CD4-positive, alpha-beta T cell treated with Interleukin-17A for 1 hour (primary cell): Measurements from ENCODE around the gene PPIL3.

Experiments used
- DNase-seq: peaks from one replicate; pipeline ENCODE4 v3.0.0-alpha.2; 2020

PPIL3 gene

DNA sequence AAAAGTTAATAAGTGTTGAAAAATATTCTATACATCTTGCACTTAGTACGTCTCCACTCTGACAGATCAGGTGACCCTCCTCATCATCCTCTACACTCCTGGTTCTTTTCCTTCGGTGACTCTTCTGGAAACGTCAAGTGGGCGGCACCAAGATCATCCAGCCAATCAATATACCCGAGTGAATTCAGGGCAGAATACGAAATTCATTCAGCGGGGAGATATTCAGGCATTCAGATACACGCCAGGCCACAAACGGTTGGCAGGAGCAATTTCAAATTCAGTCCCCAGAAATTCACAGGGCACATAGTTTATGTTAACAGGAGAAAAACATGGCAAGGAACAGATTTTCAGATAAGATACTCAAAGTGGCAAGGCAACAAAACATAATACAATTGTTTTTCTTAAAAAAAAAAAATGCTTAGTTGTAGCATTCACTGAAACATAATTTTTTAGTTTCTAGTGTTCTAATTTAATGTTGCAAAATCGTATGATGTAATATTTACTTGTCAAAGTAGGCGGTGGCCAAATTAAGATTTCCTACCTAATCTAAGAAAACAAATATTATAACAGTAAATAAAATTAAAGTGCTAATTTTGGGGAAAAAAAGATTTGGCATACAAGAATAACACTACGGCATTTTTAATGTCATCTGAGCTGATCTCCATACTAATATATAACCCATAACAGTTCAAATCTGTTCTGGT, 28.6 kb downstream of the PPIL3 start:
- DNase-seq: peak; percentile 56

DNA sequence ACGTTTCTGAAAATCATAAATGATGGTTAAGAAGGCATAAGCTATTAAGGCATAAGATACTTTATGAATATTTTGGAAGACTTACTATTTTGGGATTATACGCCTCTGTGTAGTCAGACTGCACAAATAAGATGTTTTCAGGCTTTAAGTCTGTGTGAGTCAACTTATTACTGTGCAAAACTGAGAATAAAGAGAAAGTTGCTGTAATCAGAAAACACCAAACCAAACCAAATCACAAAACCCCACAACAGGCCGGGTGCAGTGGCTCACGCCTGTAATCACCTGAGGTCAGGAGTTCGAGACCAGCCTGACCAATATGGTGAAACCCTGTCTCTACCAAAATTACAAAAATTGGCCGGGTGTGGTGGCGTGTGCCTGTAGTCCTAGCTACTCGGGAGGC, 32.1 kb downstream of the PPIL3 start:
- no peak for DNase-seq

DNA sequence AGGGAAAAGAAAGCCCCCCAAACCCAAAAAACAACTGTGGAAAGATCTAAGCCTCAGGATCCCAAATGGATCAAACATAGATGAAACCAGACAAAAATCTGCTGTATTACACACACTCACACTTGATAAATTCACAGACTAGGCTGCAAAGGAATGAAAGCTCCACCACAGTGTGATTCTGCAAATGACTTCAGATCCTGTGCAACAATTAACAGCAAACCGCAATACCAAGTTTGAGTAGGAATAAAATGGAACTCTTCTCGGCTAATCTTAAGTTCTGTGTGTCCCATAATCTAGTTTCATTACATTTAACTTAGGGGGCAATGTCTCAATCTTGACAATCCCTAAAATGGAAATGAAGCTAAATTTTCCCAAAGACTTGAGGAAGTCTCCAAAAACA, 36.3 kb downstream of the PPIL3 start:
- DNase-seq: no peak

DNA sequence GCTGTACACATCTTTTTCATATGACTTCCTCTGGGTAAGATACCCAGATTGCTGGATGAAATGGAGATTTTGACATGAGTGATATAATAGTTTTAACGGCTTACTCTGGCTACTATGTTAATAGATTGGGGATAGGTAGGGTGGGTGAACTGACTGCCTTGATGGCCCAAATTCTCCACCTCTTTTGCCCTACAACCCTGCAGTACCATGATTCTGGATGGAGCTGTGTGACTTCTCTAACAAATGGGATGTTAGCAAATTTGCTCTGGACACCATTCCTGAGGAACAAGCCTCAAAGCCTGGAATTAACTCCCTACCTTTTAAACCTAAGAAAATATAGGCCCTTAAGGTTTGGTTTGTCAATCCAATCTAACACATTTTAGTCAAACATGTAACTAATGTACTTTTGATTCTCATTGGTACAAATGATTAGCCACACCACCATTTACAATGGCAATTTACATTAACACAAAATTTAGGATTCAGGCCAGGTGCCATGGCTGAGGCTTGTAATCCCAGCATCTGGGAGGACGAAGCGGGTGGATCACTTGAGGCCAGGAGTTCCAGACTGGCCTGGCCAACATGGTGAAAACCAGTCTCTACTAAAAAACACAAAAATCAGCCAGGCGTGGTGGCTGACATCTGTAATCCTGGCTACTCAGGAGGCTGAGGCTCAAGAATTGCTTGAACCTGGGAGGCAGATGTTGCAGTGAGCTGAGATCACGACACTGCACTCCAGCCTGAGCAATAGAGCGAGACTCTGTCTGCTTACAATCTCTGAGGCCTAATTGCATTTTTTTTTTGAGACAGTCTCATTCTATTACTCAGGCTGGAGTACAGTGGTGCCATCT, 37.3 kb downstream of the PPIL3 start:
- DNase-seq: no peak

DNA sequence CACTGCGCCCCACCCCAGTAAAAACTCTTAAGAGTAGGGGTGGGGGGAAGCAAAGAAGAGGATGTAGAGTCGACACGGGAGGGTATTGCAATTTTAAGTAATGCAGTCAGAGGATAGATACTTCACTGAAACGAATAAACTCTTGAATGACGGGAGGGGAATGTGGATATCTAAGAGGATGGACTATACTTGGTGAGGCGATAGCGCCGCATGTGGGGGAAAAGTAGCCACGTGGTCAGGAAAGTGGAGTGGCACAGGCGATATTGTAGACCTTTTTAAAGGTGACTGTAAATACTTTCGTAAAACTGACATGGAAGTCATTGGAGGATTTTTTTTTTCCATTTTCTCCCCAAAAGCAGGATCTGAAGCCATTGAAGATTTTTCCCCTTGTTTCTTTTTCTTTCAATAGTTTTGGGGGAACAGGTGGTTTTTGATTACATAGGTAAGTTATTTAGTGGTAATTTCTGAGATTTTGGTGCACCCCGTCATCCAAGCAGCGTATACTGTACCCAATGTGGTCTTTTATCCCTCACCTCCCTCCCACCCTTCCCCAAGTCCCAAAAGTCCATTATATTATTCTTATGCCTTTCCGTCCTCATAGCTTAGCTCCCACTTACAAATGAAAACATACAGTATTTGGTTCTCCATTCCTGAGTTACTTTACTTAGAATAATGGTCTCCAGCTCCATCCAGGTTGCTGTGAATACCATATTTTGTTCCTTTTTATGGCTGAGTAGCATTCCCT, 38.2 kb downstream of the PPIL3 start:
- DNase-seq: peak; percentile 29

DNA sequence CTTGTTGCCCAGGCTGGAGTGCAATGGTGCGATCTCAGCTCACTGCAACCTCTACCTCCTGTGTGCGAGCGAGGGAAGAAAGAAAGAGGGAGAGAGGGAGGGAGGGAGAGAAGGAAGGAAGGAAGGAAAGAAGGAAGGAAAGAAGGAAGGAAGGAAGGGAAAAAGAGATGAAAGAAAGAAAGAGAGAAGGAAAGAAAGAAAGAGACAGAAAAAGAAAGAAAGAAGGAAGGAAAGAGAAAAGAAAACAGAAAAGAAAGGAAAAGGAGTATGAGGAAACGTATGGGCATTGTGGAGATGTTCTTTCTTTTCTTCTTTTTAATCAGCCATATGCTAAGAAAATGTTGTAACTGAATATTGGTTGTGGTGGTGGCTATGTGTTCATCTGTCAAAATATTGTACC, 40.9 kb downstream of the PPIL3 start:
- DNase-seq: no peak

DNA sequence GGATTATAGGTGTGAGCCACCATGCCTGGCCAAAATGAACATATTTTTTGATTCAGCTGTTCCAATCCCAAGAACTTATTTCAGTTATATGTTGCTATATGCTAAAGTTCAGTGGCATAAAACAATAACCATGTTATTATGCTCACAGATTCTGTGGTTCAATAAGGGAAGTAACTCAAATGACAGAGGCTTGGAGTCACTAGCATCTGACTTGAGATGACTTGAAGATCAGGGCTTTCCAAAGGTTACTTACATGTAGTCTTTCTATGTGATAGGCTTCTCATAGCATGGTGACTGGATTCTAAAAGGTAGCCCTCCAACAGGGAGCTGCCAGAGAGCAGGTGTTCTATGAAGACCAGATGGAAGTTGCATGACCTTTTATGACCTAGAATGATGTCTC, 41.6 kb downstream of the PPIL3 start:
- no peak for DNase-seq

DNA sequence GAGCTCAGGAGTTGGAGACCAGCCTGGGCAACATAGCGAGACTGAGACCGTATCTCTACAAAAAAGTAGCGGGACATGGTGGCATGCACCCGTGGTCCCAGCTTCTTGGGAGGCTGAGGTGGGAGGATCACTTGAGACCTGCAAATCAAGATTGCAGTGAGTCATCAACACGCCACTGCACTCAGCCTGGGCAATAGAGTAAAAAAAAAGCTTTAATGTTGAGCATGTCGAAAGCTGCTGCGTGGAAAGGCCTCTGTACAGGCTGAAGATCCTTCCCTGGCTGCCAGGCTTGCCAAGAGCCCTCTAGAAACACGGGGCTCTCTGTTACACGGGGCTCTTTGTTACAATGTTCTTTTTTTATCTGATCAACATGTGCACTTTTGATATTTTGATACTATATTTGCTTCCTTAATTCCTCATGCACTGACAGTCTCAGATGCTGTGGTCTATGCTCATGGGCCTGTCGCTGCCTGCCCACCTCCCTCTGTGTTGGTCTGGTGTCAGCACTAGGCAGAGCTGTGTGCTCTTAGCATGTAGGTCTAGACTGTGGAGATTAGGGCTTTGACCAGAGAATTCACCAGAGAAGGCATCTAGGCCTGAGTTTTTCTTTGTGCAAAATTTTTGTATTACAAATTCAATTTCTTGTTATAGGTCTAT, 43.1 kb downstream of the PPIL3 start:
- no peak for DNase-seq

DNA sequence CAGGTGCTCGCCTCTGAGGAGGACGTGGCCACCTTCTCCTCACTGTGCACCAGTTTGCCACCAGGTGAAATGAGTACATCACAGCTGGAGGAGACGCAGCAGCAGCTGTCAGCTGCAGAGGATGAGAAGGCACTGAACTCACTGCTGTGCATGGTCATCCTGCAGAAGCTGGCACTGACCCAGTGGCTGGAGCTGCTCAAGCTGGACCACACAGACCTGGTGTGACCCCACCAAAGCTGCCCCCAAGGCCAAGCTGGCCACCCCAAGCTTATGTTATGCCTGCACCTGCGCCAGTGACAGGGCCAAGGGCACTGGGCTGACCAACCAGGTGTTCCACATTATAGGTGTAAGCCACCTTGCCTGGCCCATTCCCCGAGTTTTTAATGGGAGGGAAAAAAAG, 43.7 kb downstream of the PPIL3 start:
- no peak for DNase-seq

DNA sequence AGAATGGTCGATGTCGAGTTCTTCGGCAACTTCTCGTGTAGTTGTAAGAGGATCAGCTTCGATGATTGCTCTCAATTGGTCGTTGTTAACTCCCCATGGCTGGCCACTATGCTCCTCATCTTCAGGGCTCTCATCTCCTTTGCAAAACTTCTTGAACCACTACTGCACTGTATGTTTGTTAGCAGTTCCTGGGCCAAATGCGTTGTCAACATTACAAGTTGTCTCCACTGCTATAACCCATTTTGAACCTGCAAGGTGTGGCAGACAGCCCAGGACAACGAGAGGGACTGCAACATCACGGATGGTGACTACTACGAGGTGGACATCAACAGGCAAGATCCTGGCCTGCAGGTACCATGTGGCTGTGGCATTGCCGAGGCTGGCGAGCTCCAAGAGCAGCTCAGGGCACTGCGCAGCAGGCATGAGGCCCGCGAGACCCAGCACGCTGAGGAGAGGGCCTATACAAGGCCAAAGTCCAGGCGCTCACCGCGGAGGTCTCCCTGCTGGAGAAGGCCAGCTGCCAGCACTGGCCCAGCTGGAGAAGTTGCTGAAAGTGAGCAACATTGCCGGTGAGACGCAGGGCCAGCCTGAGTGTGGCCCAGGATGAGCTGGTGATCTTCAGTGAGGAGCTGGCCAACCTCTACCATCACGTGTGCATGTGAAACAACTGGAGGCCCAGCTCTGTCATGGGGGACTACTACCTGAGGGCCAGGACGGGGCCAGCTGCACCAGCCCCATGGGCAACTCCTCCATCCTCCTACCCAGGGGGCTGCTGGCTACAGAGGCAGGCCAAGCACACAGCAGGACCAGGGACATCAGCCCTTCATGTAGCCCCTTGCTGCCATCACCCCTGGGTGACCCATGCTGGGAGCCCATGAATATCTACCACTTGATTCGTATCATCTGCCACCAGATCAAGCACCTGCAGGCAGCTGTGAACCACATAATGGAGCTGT, 44.6 kb downstream of the PPIL3 start:
- no peak for DNase-seq

DNA sequence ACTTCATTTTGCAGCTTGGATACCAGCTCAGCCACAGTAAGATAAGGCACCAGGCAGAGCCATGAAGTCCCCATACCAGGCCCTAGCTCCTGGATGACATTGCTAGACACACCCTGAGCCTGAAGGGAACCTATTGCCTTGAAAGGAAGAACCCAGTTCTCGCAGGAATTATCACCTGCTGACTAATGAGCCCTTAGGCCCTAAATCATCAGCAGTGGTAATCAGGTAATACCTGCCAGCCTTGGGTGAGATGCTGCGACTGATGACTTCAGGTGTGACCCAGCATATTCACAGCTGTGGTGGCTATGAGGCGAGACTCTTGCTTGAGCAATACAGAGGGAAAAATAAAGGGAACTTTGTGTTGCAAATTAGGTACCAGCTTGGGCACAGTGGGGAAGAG, 49.4 kb downstream of the PPIL3 start:
- DNase-seq: no peak

DNA sequence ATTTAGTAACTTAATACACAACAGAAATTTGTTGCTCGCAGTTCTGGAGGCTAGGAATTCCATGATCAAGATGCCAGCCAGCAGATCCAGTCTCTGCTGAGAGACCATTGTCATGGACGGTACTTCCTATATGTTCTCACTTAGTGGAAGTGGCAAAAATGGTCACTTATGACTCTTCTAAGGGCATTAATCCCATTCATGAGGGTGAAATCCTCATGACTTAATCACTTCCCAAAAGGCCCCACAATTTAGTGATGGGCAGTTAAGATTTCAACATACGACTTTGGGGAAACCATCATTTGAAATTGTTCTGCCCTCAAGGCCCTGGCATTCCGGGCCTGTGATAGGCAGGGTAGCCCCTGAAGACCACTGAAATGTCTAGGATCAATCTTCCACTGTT, 54.2 kb downstream of the PPIL3 start:
- DNase-seq: no peak

DNA sequence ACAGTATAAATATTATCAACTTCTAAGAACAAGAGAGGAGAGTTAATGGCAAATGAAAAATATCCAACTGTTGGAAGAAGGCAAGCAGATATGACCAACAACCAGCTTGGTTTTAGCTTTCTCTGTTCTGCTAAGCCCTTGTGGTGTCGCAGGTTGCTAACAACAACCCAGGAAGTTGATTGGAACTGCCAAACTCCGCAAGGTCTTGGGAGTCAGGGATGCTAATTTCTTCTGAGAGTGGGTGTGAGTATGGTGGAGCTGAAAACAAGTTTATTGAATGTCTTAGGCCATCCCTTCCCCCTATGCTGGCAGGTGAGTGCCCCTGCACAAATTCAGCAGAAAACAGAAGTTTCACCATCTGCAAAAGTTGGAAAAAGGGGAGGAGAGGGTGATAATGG, 59.6 kb downstream of the PPIL3 start:
- no peak for DNase-seq

DNA sequence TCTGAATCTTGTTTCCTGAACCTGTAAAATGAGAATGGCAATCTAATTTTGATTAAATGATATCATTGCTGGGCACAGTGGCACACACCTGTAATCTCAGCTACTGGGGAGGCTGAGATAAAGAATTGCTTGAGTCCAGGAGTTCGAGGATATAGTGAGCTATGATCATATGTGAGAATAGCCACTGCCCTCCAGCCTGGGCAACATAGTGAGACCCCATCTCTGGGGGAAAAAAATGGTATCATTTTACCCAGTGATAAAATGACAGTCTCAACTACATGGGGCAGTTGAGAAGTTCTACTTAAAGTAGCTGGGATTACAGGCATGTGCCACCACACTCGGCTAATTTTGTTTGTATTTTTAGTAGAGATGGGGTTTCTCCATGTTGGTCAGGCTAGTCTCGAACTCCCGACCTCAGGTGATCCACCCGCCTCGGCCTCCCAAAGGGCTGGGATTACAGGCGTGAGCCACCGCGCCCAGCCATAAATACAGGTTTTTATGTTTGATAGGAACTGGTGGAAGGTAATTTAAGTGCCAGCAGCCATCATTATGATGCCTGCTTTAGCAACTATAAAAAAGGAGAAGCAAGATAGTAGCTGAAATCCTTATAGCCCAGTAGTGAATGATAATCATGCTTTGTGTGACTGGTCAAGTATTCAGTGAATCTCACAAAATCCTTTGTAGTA, 60.2 kb downstream of the PPIL3 start:
- no peak for DNase-seq

DNA sequence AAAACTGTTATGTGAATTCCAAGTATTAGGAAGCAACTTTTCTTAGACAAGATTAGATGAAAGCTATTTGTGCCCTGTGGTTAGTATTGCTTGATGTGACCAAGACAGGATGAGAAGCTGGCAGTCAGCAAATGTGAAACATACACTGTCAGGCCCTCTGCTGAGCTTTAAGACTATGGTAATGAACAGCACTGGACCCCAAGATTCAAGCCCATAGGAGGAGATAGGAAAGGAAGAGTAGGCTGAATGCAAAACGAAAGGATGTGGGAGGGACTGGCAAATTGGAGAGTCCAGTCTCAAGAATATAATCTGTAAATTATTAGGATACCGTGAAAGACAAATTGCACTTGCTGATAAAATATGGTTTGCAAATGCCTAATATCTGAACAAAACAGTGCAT, 60.8 kb downstream of the PPIL3 start:
- no peak for DNase-seq

DNA sequence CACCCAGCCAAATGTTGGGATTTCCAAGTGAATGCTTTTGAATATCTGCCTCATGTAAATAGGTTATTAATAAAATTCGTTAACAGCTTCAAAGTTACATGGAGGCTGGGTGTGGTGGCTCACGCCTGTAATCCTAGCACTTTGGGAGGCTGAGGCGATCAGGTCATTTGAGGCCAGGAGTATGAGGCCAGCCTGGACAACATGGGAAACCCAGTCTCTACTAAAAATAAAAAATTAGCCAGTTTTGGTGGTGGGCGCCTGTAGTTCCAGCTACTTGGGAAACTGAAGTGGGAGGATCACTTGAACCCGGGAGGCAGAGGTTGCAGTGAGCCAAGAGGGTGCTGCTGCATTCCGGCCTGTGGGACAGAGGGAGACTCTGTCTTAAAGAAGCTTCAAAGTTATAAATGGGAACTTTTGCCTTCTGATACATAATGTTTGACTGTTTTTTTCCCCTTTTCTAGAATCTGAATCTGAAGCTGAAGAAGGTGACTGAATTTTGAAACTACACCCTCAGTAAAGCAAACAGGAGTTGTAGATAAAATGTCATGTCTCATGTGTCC, 67.1 kb downstream of the PPIL3 start:
- no peak for DNase-seq
